ENCODE data around the gene CHN2. TPM values are rescaled to one million over a fixed set of nuclear protein-coding genes. Genes with fewer than 3 reads are reported as not detected.

CHN2 gene
- polyA plus RNA-seq, 1 experiment, result not detected

GRCh38 chr7:29426587-29426986 lies 232.0 kb downstream of the CHN2 start:
- Histone ChIP-seq H3K27ac (ENCODE audit: low read depth, low read length) (no peak overlapping the region), H3K27me3 (ENCODE audit: control insufficient read depth, insufficient read depth, low read length) (no peaks in the 10 kb centered on the region), H3K9me3 (ENCODE audit: control insufficient read depth, insufficient read depth, low read length) (no peaks in the 10 kb centered on the region), H3K4me3 (ENCODE audit: low read depth, low read length) (no peak overlapping the region)
- no peak for DNase-seq (ENCODE audit: low read depth, low spot score)
- POLR2A ChIA-PET, result no interaction called here
- CTCF ChIA-PET, result interaction anchor here (0.5 kb wide), 1 partner anchor 416 kb away, joined by 3 read pairs; no protein-coding TSS in a partner anchor
- no peak for TF ChIP-seq CTCF (IDR thresholded peaks at IDR 0.05; ENCODE audit: low read depth, low read length)

GRCh38 chr7:29429401-29429800 lies 234.8 kb downstream of the CHN2 start:
- no peak for TF ChIP-seq CTCF (IDR thresholded peaks at IDR 0.05; ENCODE audit: low read depth, low read length)
- no peaks in the 10 kb centered on the region for H3K9me3 ChIP-seq (ENCODE audit: control insufficient read depth, insufficient read depth, low read length)
- H3K27me3 ChIP-seq (ENCODE audit: control insufficient read depth, insufficient read depth, low read length), result no peaks in the 10 kb centered on the region
- H3K4me3 ChIP-seq (ENCODE audit: low read depth, low read length), result no peak overlapping the region
- DNase-seq (ENCODE audit: low read depth, low spot score), result no peak
- POLR2A ChIA-PET, result no interaction called here
- CTCF ChIA-PET, result interaction anchor here (1.3 to 1.7 kb wide), 2 partner anchors 20 to 508 kb away, joined by 3 to 6 read pairs; no protein-coding TSS in a partner anchor
- H3K27ac ChIP-seq (ENCODE audit: low read depth, low read length), result no peak overlapping the region

GRCh38 chr7:29430279-29430949 lies 235.8 kb downstream of the CHN2 start:
- no peak for DNase-seq (ENCODE audit: low read depth, low spot score)
- ChIA-PET CTCF (interaction anchor here (1.3 to 1.7 kb wide), 2 partner anchors 21 to 509 kb away, joined by 3 to 6 read pairs; no protein-coding TSS in a partner anchor), POLR2A (no interaction called here)
- no peak for TF ChIP-seq CTCF (IDR thresholded peaks at IDR 0.05; ENCODE audit: low read depth, low read length)
- Histone ChIP-seq H3K27ac (ENCODE audit: low read depth, low read length) (no peak overlapping the region), H3K9me3 (ENCODE audit: control insufficient read depth, insufficient read depth, low read length) (no peaks in the 10 kb centered on the region), H3K4me3 (ENCODE audit: low read depth, low read length) (no peak overlapping the region), H3K27me3 (ENCODE audit: control insufficient read depth, insufficient read depth, low read length) (no peaks in the 10 kb centered on the region)

- CTCF ChIA-PET, result no interaction called here
- DNase-seq (ENCODE audit: low read depth, low spot score), result no peak
- H3K4me3 ChIP-seq (ENCODE audit: low read depth, low read length), result no peak overlapping the region
- no peaks in the 10 kb centered on the region for H3K27me3 ChIP-seq (ENCODE audit: control insufficient read depth, insufficient read depth, low read length)
- no peak overlapping the region for H3K27ac ChIP-seq (ENCODE audit: low read depth, low read length)
- no peaks in the 10 kb centered on the region for H3K9me3 ChIP-seq (ENCODE audit: control insufficient read depth, insufficient read depth, low read length)
- POLR2A ChIA-PET, result no interaction called here
- TF ChIP-seq CTCF (IDR thresholded peaks at IDR 0.05; ENCODE audit: low read depth, low read length), result no peak
Measured at GRCh38 chr7:29431686-29432085, 237.1 kb downstream of the CHN2 start.

- Histone ChIP-seq H3K4me3 (ENCODE audit: low read depth, low read length) (no peak overlapping the region), H3K27ac (ENCODE audit: low read depth, low read length) (no peak overlapping the region), H3K9me3 (ENCODE audit: control insufficient read depth, insufficient read depth, low read length) (no peaks in the 10 kb centered on the region), H3K27me3 (ENCODE audit: control insufficient read depth, insufficient read depth, low read length) (no peaks in the 10 kb centered on the region)
- DNase-seq (ENCODE audit: low read depth, low spot score), result no peak
- CTCF ChIA-PET, result no interaction called here
- TF ChIP-seq CTCF (IDR thresholded peaks at IDR 0.05; ENCODE audit: low read depth, low read length), result no peak
- POLR2A ChIA-PET, result no interaction called here
Measured at GRCh38 chr7:29432721-29433120, 238.1 kb downstream of the CHN2 start.

All from AG04450 (cell line).